MM.1S (cell line): Measurements from ENCODE around the gene HSD17B14.
"Not testable (repeated sequence)": the region's sequence is repeated elsewhere in the genome, so short reads cannot be mapped to it uniquely, and the experiment has no call there.

Source experiments
- CTCF ChIP-seq: fragments of 300-600 bp; sonication (generic); IDR thresholded peaks from 2 replicates; pipeline ENCODE4 v1.5.1; 2016; ENCODE audit warnings: antibody characterized with exemption, low read length, mixed read lengths
- EZH2 ChIP-seq: fragments of 300-600 bp; sonication (generic); optimal IDR thresholded peaks from 2 replicates; pipeline ENCODE3; 2017; ENCODE audit warnings: low read depth, mild to moderate bottlenecking, antibody characterized with exemption, low read length, mixed read lengths
- EZH2phosphoT487 ChIP-seq: fragments of 300-600 bp; sonication (generic); IDR thresholded peaks from 2 replicates; pipeline ENCODE4 v1.6.1; 2018; ENCODE audit warnings: antibody characterized with exemption, low read length

- TF ChIP-seq CTCF, EZH2phosphoT487, EZH2: not testable (repeated sequence)
These were observed 35.3 kb upstream of the HSD17B14 start for GRCh38 chr19:48871471-48872181.
